AML-193 (cell line): ENCODE results near the gene SUGCT.

Source experiments
- DNase-seq, 2 experiments: peaks; one replicate each; lab custom pipeline; 2025; lab: John Stamatoyannopoulos, UW

Gene SUGCT

DNA sequence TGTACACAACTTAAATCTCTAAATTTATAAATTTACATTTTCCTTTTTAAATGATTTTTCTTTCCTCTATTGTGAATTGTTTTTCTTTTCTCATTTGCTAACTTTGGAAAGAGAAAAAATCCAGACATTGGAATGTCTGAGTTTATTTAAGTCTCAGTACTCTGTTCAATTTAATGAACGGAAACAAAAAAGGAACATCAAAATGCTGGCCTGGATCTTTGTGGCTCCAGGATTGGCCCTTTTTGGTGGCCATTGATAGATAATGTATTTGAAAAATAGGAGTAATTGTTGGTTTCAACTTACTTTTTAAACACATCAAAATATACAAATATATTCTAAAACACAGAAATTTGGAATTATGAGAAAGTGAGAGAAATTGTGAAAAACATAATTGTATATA lies 336.0 kb downstream of the SUGCT start:
- no peak for DNase-seq

DNA sequence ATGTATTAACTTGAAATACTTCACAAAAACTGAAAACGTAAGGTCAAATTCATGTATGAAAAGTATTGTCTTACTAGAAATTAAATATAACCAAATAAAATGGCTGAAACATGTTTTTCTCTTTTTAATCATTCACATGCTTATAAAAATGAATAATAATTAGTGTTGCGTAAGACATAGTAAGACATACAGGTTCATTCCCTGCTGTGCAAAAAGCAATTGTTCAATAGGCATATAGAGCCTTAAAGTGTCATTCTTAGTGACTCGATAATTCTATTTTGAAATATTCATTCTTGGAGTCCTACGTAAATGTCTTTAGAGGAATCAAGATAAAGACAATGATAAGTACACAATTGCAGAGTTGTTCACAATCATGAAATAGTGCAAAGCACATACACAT lies 337.1 kb downstream of the SUGCT start:
- no peak for DNase-seq

DNA sequence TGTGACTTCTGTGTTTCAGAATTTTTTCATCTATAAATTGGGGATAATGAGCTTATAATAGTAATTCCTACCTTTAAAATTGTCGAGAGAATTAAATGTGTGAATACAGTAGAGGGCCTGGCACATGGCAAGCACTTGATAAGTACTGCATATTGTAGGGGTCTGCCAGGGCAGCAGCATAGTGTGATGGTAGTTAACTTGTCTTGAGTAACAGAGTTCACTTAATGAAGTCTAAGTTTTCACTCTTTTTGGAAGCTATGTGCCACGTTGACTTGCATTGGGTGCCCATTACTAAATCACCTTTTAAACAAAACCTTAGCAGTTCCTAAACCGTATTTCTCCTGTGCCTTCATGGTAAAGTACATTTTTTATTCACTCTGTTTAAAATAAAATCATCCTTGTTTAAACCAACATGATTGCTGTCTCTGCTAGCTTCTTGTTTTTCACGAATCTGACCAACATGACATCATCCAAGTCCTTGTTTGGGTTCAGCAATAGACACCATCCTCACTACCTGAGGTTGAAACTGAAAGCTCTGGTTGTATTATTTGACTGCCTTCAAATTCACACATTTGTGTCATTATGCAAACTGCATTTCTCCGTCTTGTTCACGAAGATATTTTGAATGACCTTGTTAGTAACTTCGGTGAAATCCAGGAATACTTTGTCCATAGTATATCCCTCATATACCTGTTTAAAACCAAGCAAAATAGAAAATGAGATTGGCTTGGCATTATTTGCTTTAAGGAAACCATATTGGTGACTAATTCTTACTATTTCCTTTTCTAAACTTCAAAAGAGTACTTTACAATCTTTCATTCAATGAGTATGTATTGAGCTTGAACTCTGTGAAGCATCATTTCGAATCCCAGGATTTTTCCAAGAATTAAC lies 340.2 kb downstream of the SUGCT start:
- no peak for DNase-seq

DNA sequence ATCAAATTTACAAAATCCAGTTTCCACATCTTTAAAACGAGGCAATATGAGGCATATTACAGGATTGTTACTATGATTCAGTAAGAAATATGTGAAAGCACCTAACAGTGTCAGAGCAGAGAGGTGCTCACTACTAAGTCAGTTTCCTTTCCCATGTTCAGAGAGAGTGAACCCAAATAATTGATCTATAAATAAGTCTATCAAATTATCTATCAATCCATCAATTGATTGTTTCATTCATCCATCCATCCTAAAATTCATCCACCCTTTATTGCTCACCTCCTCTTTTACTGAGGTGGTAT lies 340.8 kb downstream of the SUGCT start:
- DNase-seq: no peak

DNA sequence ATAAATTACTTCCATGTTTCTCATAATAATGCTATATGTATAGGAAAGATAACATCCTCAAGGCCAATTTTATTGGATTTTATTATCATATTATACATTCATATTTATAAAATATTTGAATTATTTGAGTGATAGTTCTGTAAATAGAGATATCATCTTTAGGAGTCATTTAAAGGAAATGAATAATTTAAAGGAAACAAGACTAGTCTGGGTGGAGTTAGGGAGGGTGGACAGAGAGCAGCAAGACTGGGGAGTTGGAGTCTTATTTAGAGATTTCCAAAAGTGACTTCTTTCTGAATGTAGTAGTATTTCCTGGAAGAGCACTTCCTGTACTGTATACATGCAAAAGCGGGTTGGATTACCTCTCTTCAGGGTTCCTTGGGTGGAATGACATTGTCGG lies 342.3 kb downstream of the SUGCT start:
- no peak for DNase-seq

DNA sequence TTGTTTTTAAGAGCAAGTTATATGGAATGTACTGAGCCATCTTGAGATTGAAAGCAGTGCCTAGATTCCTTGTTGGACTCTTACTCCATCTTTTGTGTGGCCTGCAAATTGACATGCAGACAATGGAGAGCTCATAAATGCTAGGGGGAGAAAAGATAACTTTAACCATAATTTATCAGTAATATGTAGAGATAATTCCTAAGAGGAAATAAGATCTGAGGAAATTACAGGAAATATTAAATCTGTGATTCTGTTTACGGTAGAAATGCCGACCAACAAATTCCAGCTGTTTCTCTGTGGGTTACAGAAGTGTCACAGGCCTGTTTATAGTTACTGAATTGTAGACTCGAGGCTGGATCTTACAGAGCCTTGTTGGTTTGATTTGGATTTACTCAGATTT lies 348.0 kb downstream of the SUGCT start:
- DNase-seq: no peak

DNA sequence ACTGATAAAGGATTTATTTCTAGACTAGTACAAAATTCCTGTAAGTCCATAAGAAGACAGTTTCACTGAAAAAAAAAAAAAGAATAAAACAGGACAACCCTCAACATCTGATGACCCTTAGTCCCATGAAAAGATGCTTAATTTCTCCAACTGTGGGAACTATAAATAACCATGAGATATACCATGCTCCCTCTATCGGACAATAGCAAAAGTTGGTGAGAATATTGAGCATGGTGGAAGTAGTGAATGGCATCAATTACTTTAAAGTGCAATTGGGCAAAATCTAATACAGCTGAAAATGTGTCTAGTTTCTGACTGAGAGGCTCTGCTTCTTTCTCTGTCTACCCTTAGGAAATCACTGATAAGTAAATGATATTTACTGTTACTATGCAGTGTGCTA lies 348.8 kb downstream of the SUGCT start:
- no peak for DNase-seq

DNA sequence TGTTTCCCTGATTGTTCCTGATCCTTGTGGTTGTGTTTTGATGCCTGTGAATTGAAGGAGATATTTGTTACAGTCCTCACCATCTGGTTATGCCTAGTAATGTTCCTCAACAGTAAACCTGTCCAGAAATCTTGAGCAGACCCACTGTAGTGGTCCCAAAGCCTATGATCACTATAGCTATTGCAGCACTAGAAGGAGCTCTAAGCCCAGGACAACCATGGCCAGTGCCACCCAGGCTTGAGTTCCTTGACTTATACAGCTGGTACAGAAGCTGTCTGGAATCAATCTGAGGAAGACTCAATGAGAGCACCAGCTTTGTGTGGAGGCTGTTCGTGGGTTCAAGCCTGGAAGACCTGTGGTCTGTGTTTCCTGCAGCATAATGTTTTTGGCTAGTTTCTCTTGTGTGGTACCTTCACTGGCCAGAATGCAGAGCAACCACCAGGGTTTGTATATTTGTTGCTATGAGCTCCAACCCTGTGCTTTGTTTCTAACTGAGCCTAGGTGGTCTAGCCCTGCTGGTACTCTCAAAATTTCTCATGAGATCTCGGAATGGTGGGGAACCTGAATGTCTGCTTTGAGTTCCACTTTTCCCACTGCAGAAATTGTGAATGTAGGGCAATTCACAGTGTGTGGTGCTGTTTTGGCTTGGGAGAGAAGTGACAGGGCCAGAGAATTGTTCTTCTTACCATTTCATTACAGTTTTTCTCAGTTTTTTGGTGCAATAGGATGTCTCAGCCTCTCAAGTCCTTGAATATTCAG lies 355.2 kb downstream of the SUGCT start:
- DNase-seq: no peak

DNA sequence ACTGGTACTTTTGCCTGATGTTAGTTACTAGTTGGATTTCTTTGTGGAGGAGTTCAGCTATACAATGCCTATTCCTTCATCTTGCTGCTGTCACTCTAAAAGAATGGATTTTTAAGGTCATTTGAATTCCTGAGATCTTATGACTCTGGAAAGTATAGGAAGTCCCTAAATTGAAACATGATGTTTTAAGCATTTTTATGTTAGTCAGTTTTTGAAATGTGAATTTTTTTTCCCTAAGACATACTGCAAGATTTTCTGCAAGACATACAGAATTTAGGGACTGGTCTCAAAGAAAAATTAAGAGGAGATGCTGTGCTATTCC lies 355.8 kb downstream of the SUGCT start:
- no peak for DNase-seq

DNA sequence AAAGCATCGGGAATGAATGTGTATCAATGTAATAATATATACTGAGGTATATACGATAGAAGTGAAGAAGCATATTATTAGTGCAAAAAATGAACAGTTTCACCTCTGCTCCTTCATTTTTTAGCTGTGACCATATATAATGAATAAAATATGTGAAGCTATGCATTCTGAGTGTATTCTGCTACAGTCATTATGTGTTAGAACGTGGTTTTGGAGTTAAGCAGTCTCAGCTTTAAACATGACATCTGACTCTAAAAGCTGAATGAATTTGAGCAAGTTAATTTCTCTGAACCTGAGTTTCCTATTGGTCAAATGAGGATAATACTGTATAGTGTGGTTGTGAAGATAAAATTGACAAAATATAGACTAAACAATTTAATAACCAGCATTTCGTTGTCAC lies 358.1 kb downstream of the SUGCT start:
- DNase-seq: no peak

DNA sequence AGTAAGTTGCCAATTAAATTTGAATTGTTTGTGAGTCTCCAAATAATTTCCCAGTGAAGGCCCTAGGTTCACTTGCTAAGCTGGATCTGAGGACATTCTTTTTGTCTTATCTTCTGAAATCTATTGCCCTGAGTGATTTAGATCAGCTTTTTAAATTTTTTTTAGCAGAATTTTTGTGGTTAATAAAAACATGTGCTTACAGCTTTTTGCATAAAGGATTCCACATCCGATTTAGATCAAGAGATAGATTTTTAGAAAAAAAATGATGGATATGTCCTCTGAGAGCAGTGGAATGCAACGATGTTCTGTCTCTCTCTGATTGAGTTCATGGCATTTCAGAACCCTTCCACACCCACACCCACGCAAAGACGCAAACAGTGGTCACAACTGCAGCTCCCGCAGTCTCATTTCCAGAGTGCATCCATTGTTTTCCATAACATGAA lies 358.8 kb downstream of the SUGCT start:
- no peak for DNase-seq

DNA sequence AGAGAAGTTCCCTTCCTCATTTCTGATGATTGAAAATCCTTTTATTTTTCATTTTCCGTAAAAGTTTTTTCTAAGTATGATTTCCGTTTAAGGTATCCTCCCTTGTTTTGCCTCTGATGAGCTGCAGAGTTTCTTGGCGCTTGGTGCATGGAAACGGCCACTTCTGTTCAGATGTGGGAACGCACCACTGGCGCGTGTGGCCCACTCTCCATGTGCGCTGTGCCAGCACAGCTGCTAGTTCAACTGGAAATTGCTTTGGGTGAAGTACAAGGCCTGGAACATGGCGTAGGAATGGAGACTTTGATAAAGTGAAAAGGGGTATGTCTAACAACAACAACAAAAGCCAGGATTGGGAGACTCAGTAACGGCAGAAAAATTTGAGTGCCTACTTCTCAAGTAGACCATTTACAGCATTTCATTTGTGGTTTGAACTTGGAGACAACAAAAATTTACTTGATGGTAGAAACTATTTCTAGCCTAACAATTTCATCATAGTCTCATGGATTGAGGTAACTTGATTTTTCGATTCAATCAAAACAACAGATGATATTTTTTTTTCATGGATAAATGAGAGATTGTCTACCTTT lies 364.2 kb downstream of the SUGCT start:
- no peak for DNase-seq

DNA sequence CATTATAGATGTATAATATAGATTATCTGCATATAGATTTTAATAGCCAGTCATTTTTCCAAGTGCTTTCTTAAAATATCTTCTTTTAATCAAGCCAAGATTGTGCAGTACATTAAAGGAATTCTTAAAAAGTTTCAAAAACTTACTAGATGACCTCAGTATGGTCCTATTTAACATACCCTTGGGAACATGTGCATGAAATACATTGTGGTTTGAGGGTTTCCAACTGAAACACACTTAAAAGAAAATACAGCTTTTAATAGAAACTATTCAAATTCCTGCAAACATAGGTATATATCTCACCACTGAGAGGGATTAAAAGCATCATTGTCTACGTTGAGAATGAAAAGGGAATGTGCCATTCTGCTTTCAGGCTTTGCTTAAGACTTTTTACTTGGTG lies 364.9 kb downstream of the SUGCT start:
- DNase-seq: no peak

DNA sequence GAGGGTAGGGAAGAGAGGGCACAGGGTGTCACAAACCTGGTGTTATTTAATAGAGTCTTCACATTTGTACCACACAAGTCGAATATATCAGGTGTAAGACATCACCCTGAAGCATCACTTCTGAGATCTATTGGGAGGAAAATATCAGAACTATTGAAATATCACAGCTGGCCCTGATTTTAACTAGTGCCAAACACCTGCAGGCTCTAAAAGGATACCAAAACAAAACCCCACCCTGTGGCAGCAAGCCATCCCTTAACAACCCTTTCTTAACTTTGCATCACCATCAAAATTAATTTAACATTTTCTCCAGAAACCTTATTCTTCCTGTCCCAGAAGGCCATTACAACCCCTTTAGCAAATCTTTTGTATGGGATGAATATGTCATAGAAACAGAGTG lies 365.4 kb downstream of the SUGCT start:
- no peak for DNase-seq

DNA sequence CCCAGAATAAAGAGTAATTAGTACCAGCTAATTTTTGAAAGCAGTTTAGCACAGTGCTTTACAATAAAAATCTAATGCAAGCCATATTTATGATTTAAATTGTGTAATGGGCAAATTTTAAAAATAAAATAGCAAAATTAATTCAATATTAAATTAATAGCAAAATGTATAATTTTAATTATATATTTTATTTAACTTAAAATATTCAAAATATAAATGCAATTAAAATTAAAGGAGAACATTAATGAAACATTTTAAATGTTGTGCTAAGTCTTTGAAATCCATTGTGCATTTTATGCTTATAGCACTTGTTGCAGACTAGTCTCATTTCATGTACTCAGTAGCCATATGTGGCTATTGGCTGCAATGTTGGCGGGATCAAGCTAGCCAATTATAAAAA lies 367.6 kb downstream of the SUGCT start:
- DNase-seq: no peak

DNA sequence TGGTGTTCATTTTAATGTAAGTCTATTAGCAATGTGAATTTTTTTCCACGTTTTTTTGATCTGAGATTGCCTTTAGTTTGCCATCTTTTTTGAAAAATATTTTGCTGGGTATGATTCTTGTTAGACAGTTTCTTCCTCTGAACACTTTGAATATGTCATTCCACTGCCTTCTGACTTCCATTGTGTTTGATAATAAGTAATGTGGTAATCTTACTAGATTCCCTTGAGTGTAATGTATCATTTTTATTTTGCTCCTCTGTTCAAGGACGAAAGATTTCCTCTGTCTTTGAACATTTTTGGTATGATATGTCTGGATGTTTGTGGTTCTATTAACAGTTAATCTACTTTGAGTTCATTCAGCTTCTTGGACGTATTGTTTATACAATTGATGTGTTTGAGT lies 371.4 kb downstream of the SUGCT start:
- DNase-seq: no peak

DNA sequence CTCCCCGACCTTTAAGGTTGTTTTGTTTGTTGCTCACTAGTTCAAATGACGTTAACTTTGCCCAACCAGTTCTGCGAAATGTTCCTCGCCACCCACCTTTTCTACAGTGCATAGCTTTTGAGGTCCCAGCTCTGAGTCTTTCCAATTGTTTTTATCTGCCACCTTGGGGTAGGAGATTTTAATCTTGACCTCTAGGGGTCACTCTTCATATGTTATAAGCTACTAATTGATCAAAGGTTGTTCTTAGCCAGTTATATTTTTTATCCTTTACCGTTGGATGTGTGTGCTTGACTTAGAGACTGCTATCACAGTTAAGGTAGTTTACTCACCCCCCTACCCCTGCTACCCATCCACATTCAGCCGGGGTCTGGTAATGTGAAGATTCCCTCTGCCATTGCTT lies 372.4 kb downstream of the SUGCT start:
- DNase-seq: peak; percentile 20 to 64

DNA sequence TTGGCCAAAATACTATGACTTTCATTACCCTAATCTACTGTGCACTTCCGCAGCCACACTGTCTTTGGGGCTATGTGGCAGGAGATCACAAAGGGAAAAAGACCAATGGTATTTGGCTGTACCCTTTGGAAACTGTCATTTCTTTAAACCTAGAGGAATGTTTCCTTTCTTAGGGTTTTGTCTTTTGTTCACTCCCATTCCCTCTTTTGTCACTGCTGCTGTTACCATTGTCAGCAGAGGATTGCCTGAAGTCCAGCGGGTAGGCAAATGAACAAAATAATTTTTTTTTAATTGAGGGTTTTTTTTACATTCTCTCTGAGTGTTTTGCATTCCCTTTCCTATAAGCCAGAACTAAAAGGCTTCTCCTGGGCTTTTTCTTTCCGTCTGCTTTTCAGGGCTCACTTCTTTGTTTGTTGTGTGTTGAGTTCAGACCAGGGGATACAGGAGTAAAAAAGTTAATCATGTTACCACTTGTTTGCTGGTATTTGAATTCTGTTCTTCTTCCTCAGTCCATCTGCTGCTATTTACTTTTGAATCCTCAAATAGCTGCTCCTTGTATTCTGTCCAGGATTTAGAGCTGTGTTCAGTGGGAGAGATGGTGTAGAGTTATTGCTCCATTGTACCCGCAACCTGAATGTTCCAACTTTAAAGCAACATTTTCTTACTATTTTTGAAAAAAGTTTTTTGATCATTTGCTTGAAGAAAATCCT lies 374.6 kb downstream of the SUGCT start:
- no peak for DNase-seq

DNA sequence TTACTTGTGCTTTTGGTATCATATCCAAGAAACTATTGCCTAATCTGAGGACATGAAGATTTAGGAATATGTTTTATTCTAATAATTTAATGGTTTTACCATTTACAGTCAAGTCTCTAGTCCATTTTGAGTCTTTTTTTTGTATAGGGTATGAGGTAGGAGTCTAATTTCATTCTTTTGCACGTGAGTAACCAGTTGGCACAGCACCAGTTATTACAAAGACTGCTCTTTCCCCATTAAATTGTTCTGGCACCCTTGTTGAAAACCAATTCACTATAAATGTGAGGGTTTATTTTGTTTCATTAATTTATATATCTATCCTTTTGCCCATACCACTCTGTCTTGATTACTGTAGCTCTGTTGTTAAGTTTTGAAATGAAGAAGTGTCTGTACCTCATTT lies 381.6 kb downstream of the SUGCT start:
- DNase-seq: no peak

DNA sequence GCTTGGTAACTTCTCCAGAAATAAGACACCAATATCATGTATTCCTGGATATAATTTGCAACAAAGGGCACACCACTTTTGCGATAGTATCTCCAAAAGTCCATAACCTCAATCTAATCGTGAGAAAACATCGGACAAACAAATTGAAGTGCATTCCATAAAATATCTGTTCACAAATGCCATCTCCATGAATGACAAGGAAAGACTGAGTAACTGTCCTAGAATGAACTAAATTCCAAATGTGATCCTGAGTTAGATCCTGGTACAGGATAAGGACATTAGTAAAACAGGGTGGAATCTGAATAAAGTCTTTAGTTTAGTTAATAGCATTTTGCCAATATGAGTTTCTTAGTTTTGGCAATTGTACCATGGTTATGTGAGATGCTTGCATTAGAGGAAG lies 384.2 kb downstream of the SUGCT start:
- DNase-seq: no peak

DNA sequence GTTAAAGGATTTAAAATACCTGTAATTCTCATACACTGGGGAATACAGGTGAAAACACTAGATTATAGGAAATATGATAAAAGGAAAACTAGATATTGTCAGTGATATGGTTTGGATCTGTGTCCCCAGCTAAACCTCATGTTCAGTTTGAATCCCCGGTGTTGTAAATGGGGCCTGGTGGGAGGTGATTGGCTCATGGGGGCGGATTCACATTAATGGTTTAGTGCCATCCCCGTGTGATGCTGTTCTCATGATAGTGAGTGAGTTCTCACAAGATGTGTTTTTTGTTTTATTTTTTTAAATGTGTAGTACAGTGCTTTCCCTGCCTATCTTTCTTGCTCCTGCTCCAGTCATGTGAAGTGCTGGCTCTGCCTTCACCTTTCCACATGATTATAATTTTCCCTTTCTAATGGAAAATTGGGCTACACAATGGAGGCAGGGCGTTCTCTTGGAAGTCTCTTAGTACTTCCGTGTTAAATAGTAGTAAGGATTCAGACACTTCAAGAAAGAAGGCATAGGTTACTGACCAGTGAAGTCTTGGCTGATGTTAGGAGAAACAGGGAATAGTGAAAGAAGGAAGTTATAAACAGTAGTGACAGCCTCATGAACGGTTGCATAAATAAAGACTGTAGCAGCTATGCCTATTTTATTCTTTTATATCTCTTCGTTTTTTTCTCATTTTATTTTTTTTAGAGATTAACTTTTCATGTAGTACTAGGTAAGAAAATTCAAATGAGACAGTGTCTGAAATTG lies 386.4 kb downstream of the SUGCT start:
- DNase-seq: no peak

DNA sequence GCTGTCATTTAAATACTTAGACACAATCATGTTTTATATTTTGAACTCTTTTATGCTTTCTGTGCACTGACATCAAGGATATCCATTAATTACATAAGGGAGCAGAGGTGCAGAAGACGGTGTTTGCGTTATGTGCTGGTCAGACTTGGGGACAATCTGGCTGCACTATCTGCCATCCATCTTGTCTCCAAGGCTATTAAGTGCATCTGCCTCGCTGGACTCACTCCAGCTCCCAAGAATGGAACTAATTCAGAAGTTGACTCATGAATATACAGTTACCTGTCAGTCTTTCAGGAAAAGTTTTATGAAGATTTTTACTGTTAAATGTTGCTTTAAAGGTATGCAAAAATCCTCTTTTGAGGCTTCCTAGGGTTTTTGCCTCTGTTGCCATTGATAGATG lies 391.0 kb downstream of the SUGCT start:
- DNase-seq: no peak
